Neural cell (in vitro differentiated cells): ENCODE data around the gene KDM1B.

Experiments used
- CTCF ChIP-seq: fragments of 450-650 bp; IDR thresholded peaks from 2 replicates; pipeline ENCODE4 v1.5.1; 2014; ENCODE audit warnings: antibody characterized with exemption, mild to moderate bottlenecking, moderate library complexity; ENCODE audit not compliant: poor library complexity, severe bottlenecking
- EP300 ChIP-seq: fragments of 450-650 bp; conservative IDR thresholded peaks from 2 replicates; pipeline ENCODE4 v1.6.1; 2014; ENCODE audit warnings: antibody characterized with exemption, mild to moderate bottlenecking, moderate library complexity; ENCODE audit not compliant: poor library complexity, severe bottlenecking
- MXI1 ChIP-seq: fragments of 450-650 bp; conservative IDR thresholded peaks from 2 replicates; pipeline ENCODE4 v1.6.1; 2014; ENCODE audit warnings: antibody characterized with exemption, mild to moderate bottlenecking; ENCODE audit not compliant: poor library complexity, severe bottlenecking
- POLR2AphosphoS5 ChIP-seq: IDR thresholded peaks from 2 replicates; pipeline ENCODE4 v1.6.1; 2012
- TAF1 ChIP-seq: IDR thresholded peaks from 2 replicates; pipeline ENCODE4 v1.6.1; 2012; ENCODE audit warnings: low read depth

DNA sequence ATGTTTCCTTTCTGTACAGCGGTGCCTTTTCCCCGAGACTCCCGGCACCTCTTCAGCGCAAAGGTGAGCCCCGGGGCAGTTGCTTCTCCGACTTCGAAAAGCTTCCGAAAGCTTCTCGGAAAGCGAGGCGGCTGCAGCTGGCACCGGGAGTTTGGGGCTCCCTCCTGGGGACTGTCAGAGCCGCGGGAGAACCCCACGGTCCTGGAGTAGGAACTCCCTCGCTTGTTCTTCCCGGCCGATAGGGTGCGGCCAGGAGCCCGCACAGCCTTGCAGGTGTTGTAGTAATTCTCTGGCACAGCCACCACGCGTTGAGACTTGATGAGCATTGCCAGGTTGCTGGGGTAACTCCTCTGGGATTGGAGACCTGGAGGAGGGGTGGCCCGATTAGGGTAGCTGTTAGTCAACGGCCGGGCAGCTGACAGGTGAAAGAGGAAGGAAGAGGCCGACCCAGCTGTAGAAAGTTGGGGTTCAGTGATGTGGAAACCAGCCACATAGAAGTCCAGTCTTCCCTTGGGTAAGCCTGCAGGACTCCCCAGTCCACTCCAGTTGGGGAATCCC lies 721 bp downstream of the KDM1B start:
- TF ChIP-seq POLR2AphosphoS5 (no peak), CTCF (peak; percentile 64), EP300 (no peak), TAF1 (no peak), MXI1 (peak; percentile 7)
